Peyer's patch (tissue), 4 donors: ENCODE measurements around the gene KLF16. TPM values are rescaled to one million over a fixed set of nuclear protein-coding genes. Genes with fewer than 3 reads are reported as not detected.

Experiments
- DNase-seq, 3 donors: peaks; one replicate each; pipeline ENCODE4 v3.0.0-alpha.2; 2017 to 2019
- H3K27ac ChIP-seq, 4 donors: fragments of 200-600 bp; sonication (generic); one replicate each; pipeline ENCODE4 v1.5.1; 2016 to 2019
- H3K27me3 ChIP-seq, 2 donors: fragments of 200-600 bp; sonication (generic); one replicate each; pipeline ENCODE4 v1.5.1; 2019
- H3K36me3 ChIP-seq, 3 donors: fragments of 200-600 bp; sonication (generic); one replicate each; pipeline ENCODE4 v1.5.1; 2016 to 2019
- H3K4me1 ChIP-seq, 4 donors: fragments of 200-600 bp; sonication (generic); one replicate each; pipeline ENCODE4 v1.5.1; 2016 to 2019
- H3K4me3 ChIP-seq, 4 donors: fragments of 200-600 bp; sonication (generic); 1 replicate in 3 of 4; 2 replicates in 1 of 4; pipeline ENCODE4 v1.5.1; 2016 to 2019; ENCODE audit warnings: mild to moderate bottlenecking in 1 of 4
- H3K9me3 ChIP-seq, 4 donors: fragments of 200-600 bp; sonication (generic); one replicate each; pipeline ENCODE4 v1.5.1; 2016 to 2019; ENCODE audit warnings: mild to moderate bottlenecking in 1 of 4
- CTCF ChIP-seq, 6 experiments: fragments of 450-650 bp in 4 of 6; fragments of 200-600 bp in 2 of 6; sonication (generic) in 1 of 6; IDR thresholded peaks; one replicate each; pipeline ENCODE4 v1.5.1; 2017 to 2019; ENCODE audit warnings: antibody characterized with exemption in 6 of 6, mild to moderate bottlenecking in 3 of 6, moderate library complexity in 1 of 6
- POLR2A ChIP-seq, 2 donors: fragments of 450-650 bp; IDR thresholded peaks; one replicate each; pipeline ENCODE4 v1.5.1; 2017; ENCODE audit warnings: antibody characterized with exemption in 2 of 2, mild to moderate bottlenecking in 2 of 2, moderate library complexity in 2 of 2
- total RNA-seq, 4 donors: library from RNA; depleted of rRNA; stranded (reverse); fragments of >200 nt; gene quantifications; one replicate each; pipeline ENCODE4 v1.1.0, GENCODE V29; 2016

The KLF16 gene
- total RNA-seq, 4 donors from 2014 or later: 10.3 to 18.2 (median 14.8) TPM

GRCh38 chr19:1806184-1807029 lies 57.0 kb downstream of the KLF16 start:
- Histone ChIP-seq H3K27me3 (no peaks in the 10 kb centered on the region), H3K27ac (no peak overlapping the region), H3K4me3 (no peak overlapping the region), H3K36me3 (no peaks in the 10 kb centered on the region), H3K4me1 (peaks cover 0 to under 1% (median 0%) of the 10 kb centered on the region in 4 donors), H3K9me3 (no peaks in the 10 kb centered on the region)
- TF ChIP-seq CTCF (IDR thresholded peaks at IDR 0.05) (no peak), POLR2A (IDR thresholded peaks at IDR 0.05) (no peak)
- no peak for DNase-seq

GRCh38 chr19:1805401-1806183 lies 57.8 kb downstream of the KLF16 start:
- DNase-seq: no peak
- no peak overlapping the region for H3K27ac ChIP-seq
- H3K27me3 ChIP-seq: no peaks in the 10 kb centered on the region
- no peaks in the 10 kb centered on the region for H3K4me1 ChIP-seq
- no peak overlapping the region for H3K4me3 ChIP-seq
- no peaks in the 10 kb centered on the region for H3K9me3 ChIP-seq
- TF ChIP-seq CTCF (IDR thresholded peaks at IDR 0.05) (no peak), POLR2A (IDR thresholded peaks at IDR 0.05) (no peak)
- H3K36me3 ChIP-seq: no peaks in the 10 kb centered on the region

- Histone ChIP-seq H3K9me3 (no peaks in the 10 kb centered on the region), H3K27me3 (no peaks in the 10 kb centered on the region), H3K27ac (no peak overlapping the region), H3K4me1 (no peaks in the 10 kb centered on the region), H3K36me3 (no peaks in the 10 kb centered on the region), H3K4me3 (no peak overlapping the region)
- TF ChIP-seq POLR2A (IDR thresholded peaks at IDR 0.05): no peak
- TF ChIP-seq CTCF (IDR thresholded peaks at IDR 0.05): no peak
- no peak for DNase-seq
Measured at GRCh38 chr19:1804858-1805257, 58.5 kb downstream of the KLF16 start.

Other genes starting within 250 kb of the KLF16 start
- 100 to 1,000 TPM in 1 of 4 donors, 10 to 100 TPM in 3; 49.2 to 112 (median 80.3) TPM for gene TCF3, start 211.0 kb downstream of the KLF16 start, total RNA-seq
- under 1 TPM in 2 of 4 donors, not detected in 2; 0.27 to 0.28 TPM for gene ONECUT3, start 110.1 kb downstream of the KLF16 start, total RNA-seq
- 1 to 10 TPM in 1 of 4 donors, under 1 TPM in 2, not detected in 1; 0.35 to 4.5 (median 0.94) TPM for gene ATP8B3, start 51.3 kb downstream of the KLF16 start, total RNA-seq
- gene REXO1, start 15.1 kb downstream of the KLF16 start, total RNA-seq: 100 to 1,000 TPM in 1 of 4 donors, 10 to 100 TPM in 3; 47.0 to 101 (median 57.2) TPM
- gene ABHD17A, start 21.9 kb upstream of the KLF16 start, total RNA-seq: 10 to 100 TPM; 52.0 to 95.9 (median 68.4) TPM
- 10 to 100 TPM; 18.2 to 33.3 (median 23.8) TPM for gene ADAT3, start 41.8 kb upstream of the KLF16 start, total RNA-seq
- gene SCAMP4, start 41.8 kb upstream of the KLF16 start, total RNA-seq: 10 to 100 TPM; 45.4 to 62.6 (median 57.0) TPM
- gene CSNK1G2, start 77.6 kb upstream of the KLF16 start, total RNA-seq: 100 to 1,000 TPM in 2 of 4 donors, 10 to 100 TPM in 2; 54.5 to 250 (median 103) TPM
- 100 to 1,000 TPM in 1 of 4 donors, 10 to 100 TPM in 3; 57.8 to 114 (median 76.0) TPM for gene BTBD2, start 152.1 kb upstream of the KLF16 start, total RNA-seq
- gene MKNK2, start 187.7 kb upstream of the KLF16 start, total RNA-seq: 100 to 1,000 TPM; 119 to 253 (median 192) TPM
- 10 to 100 TPM; 32.6 to 55.3 (median 35.1) TPM for gene MOB3A, start 232.7 kb upstream of the KLF16 start, total RNA-seq
- 1 to 10 TPM; 1.3 to 9.9 (median 3.8) TPM for gene IZUMO4, start 233.3 kb upstream of the KLF16 start, total RNA-seq